GM10266 (cell line): ENCODE measurements around the gene POLN.
"Not testable (repeated sequence)": the region's sequence is repeated elsewhere in the genome, so short reads cannot be mapped to it uniquely, and the experiment has no call there.

Experiments
- DNase-seq: peaks from one replicate; pipeline ENCODE4 v3.0.0; 2012; ENCODE audit errors: extremely low spot score
- TF ChIP-seq, protein P1 (sequence below): IDR thresholded peaks from 2 replicates; pipeline ENCODE4 v1.5.1; 2012; ENCODE audit warnings: mild to moderate bottlenecking, low read depth; ENCODE audit not compliant: control insufficient read depth, insufficient read depth; ENCODE audit errors: missing control alignments

The POLN gene

DNA sequence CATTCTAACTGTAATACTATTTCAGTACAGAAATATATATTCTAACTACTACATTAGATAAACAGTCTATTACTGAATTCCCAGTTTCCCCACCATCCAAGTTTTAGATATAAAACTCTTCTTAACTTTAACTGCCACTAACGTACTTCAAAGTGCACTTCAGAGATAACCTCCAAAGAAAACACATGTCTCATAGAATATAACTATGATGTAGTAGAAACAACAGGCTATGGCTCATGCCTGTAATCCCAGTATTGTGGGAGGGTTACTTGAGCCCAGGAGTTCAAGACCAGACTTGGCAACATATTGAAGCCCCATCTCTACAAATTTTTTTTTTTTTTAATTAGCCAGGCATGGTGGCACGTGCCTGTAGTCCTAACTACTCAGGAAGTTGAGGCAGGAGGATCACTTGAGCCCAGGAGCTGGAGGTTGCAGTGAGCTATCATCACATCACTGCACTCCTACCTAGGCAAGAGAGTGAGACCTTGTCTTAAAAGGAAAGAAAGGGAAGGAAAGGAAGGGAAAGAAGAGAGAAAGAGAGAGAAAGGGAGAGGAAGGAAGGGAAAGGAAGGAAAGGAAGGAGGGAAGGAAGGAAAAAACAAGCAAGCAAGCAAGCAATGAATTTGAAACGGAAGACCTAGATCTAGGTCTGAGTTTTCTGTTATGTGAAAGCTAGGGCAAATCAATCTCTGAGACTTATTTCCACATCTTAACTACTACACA, 4.8 kb downstream of the POLN start:
- TF ChIP-seq, protein P1, sequence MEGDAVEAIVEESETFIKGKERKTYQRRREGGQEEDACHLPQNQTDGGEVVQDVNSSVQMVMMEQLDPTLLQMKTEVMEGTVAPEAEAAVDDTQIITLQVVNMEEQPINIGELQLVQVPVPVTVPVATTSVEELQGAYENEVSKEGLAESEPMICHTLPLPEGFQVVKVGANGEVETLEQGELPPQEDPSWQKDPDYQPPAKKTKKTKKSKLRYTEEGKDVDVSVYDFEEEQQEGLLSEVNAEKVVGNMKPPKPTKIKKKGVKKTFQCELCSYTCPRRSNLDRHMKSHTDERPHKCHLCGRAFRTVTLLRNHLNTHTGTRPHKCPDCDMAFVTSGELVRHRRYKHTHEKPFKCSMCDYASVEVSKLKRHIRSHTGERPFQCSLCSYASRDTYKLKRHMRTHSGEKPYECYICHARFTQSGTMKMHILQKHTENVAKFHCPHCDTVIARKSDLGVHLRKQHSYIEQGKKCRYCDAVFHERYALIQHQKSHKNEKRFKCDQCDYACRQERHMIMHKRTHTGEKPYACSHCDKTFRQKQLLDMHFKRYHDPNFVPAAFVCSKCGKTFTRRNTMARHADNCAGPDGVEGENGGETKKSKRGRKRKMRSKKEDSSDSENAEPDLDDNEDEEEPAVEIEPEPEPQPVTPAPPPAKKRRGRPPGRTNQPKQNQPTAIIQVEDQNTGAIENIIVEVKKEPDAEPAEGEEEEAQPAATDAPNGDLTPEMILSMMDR, result no peak
- DNase-seq, result no peak

GRCh38 chr4:2231082-2231481, 10.8 kb downstream of the POLN start:
- DNase-seq, result no peak
- TF ChIP-seq, protein P1, result no peak

DNA sequence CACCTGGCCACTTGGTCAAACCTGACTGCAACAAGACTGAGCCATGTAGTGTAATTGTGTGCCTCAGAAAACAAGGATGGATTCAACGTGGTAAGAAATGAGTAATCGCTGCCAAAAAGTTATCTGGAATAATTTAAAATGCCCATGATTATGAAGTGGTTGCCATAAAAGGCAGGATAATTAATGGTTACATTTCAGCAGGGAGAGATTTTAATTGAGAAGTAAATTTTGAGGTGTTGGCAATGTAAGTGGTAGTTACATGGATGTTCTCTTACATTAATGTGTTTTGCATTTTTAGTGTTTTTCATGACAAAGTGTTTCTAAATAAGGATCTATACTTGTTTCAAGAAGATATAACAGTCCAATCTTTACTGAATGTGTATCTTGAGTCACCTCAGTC, 15.7 kb downstream of the POLN start:
- TF ChIP-seq, protein P1, result no peak
- no peak for DNase-seq

DNA sequence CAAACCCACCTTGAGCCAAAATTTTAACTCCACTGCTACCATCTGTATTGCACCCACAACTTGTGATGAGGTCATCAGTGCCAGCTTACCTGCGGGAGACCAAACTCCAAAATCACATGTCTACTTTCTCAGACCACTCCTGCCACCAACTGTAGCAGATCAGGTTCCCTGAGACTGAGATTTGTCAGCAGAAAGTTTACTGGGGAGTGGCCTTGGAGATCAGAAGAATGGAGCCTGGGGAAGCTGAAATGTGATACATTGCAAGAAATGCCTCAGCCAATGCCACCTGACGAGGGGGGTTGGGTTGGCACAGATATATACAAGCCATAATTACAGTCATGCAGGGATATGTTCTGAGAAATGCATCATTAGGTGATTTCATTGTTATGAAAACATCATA, 19.1 kb downstream of the POLN start:
- no peak for DNase-seq
- TF ChIP-seq, protein P1, result no peak

- not testable (repeated sequence) for DNase-seq
Observed at GRCh38 chr4:2221378-2221777, 20.5 kb downstream of the POLN start.

- peak; percentile 65 for DNase-seq
- TF ChIP-seq, protein P1, result peak; percentile 90
Observed at GRCh38 chr4:2220016-2220630, 21.8 kb downstream of the POLN start.

DNA sequence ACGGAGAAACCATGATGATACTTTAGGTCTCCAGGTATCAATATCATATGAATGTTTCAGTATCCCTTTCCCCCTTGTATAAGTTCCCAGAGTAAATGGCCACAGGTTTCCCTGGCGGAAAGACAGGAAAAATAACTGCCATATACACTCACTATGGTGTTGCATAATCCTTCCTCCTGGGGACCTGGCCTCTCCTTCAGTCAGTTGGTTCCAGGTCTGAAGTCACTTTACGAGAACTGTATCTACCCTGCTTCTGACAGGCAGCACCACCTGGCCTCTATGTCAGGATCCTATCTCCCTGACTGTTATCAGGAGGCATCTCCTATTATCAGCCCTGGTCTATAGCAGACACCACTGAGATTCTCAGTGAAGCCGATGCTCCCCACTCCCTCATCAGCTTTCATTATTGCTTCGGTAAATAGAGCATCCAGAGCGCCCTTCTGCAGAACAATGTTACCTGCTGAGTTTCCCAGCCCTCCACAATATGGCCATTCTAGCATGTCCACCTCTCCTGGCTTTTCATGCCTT, 22.6 kb downstream of the POLN start:
- no peak for DNase-seq
- TF ChIP-seq, protein P1, result no peak
